Mesendoderm (in vitro differentiated cells): ENCODE results near the gene MED13.
A peak's percentile ranks its signal among the peaks of the same experiment; 100 is the strongest.

Source experiments
- DNase-seq: peaks from one replicate; pipeline ENCODE4 v3.0.0; 2013
- H2AK5ac ChIP-seq: 2 replicates; pipeline ENCODE4 v1.6.1; 2013; ENCODE audit warnings: low read length, inconsistent platforms
- H2BK120ac ChIP-seq: 2 replicates; pipeline ENCODE4 v1.6.1; 2013; ENCODE audit warnings: low read depth, mild to moderate bottlenecking, low read length, moderate library complexity, mixed read lengths
- H2BK15ac ChIP-seq: replicated peaks from 2 replicates; pipeline ENCODE4 v1.6.1; 2013; ENCODE audit warnings: low read depth, mild to moderate bottlenecking, moderate library complexity
- H2BK5ac ChIP-seq: 2 replicates; pipeline ENCODE4 v1.6.1; 2013; ENCODE audit warnings: low read length, inconsistent platforms
- H3K18ac ChIP-seq: 2 replicates; pipeline ENCODE4 v1.6.1; 2013; ENCODE audit warnings: mild to moderate bottlenecking, low read length, mixed read lengths
- H3K23ac ChIP-seq: one replicate; pipeline ENCODE4 v1.6.1; 2013; ENCODE audit warnings: low read length
- H3K27ac ChIP-seq: 2 replicates; pipeline ENCODE4 v1.5.1; 2013; ENCODE audit warnings: low read depth, mild to moderate bottlenecking, inconsistent platforms, low read length, moderate library complexity
- H3K27me3 ChIP-seq: 2 replicates; pipeline ENCODE4 v1.6.1; 2013; ENCODE audit warnings: low read length, control low read depth, mild to moderate bottlenecking, inconsistent platforms; ENCODE audit not compliant: insufficient read depth, poor library complexity
- H3K36me3 ChIP-seq: 2 replicates; pipeline ENCODE4 v1.6.1; 2013; ENCODE audit warnings: low read length, inconsistent platforms; ENCODE audit not compliant: control insufficient read depth, insufficient read depth
- H3K4ac ChIP-seq: one replicate; pipeline ENCODE4 v1.6.1; 2013; ENCODE audit warnings: low read depth, mild to moderate bottlenecking, low read length, moderate library complexity
- H3K4me1 ChIP-seq: 2 replicates; pipeline ENCODE4 v1.6.1; 2013; ENCODE audit warnings: low read depth, low read length, inconsistent platforms; ENCODE audit not compliant: control insufficient read depth
- H3K4me2 ChIP-seq: 2 replicates; pipeline ENCODE4 v1.6.1; 2013; ENCODE audit warnings: low read length
- H3K4me3 ChIP-seq: 2 replicates; pipeline ENCODE4 v1.5.1; 2013; ENCODE audit warnings: mild to moderate bottlenecking, low read length
- H3K56ac ChIP-seq: one replicate; pipeline ENCODE4 v1.6.1; 2013; ENCODE audit warnings: low read length
- H3K79me1 ChIP-seq: 2 replicates; pipeline ENCODE4 v1.6.1; 2013; ENCODE audit warnings: low read length, inconsistent platforms
- H3K79me2 ChIP-seq: 2 replicates; pipeline ENCODE4 v1.6.1; 2013; ENCODE audit warnings: mild to moderate bottlenecking, low read length; ENCODE audit not compliant: control insufficient read depth, insufficient read depth
- H3K9ac ChIP-seq: 2 replicates; pipeline ENCODE4 v1.6.1; 2013; ENCODE audit warnings: low read length, inconsistent platforms
- H4K5ac ChIP-seq: one replicate; pipeline ENCODE4 v1.6.1; 2013; ENCODE audit warnings: low read length
- H4K8ac ChIP-seq: one replicate; pipeline ENCODE4 v1.6.1; 2013; ENCODE audit warnings: low read depth, mild to moderate bottlenecking, control low read depth, low read length, moderate library complexity
- WGBS: extraction: QIAGEN DNeasy Blood & Tissue Kit; methylation state at CpG from one replicate; pipeline ENCODE4 v1.1.7; 2013; ENCODE audit warnings: low lambda C conversion rate, missing lambda C conversion rate; ENCODE audit not compliant: insufficient coverage; ENCODE audit errors: extremely low coverage; 5-methylcytosine and 5-hydroxymethylcytosine counted together

MED13 gene

GRCh38 chr17:62070900-62071299 lies 5.8 kb upstream of the MED13 start:
- no peak for DNase-seq
- H3K4me2 ChIP-seq, result no peak overlapping the region
- no peak overlapping the region for H3K27ac ChIP-seq
- no peak overlapping the region for H2BK15ac ChIP-seq
- no peaks in the 10 kb centered on the region for H3K4me1 ChIP-seq
- H4K5ac ChIP-seq, result no peak overlapping the region
- H4K8ac ChIP-seq, result no peak overlapping the region
- no peak overlapping the region for H2BK5ac ChIP-seq
- H3K27me3 ChIP-seq, result no peaks in the 10 kb centered on the region
- no peak overlapping the region for H3K18ac ChIP-seq
- no peak overlapping the region for H2BK120ac ChIP-seq
- no peaks in the 10 kb centered on the region for H3K79me1 ChIP-seq
- WGBS, result no CpG with 5 or more reads among the region's 2 CpGs
- H3K4ac ChIP-seq, result no peak overlapping the region
- H3K56ac ChIP-seq, result no peak overlapping the region
- no peak overlapping the region for H3K23ac ChIP-seq
- H2AK5ac ChIP-seq, result no peak overlapping the region
- no peaks in the 10 kb centered on the region for H3K36me3 ChIP-seq
- no peak overlapping the region for H3K9ac ChIP-seq
- no peak overlapping the region for H3K4me3 ChIP-seq
- H3K79me2 ChIP-seq, result no peaks in the 10 kb centered on the region

GRCh38 chr17:62067165-62068145 lies 2.4 kb upstream of the MED13 start:
- Histone ChIP-seq H3K4ac (no peak overlapping the region), H3K27me3 (no peaks in the 10 kb centered on the region), H3K18ac (no peak overlapping the region), H3K27ac (no peak overlapping the region), H3K56ac (no peak overlapping the region), H4K8ac (no peak overlapping the region), H2BK120ac (no peak overlapping the region), H2BK15ac (no peak overlapping the region), H3K36me3 (no peaks in the 10 kb centered on the region), H2AK5ac (no peak overlapping the region), H3K4me1 (peaks cover 1% of the 10 kb centered on the region), H4K5ac (no peak overlapping the region), H3K23ac (no peak overlapping the region), H3K79me2 (peaks cover 29% of the 10 kb centered on the region), H3K4me3 (no peak overlapping the region), H3K79me1 (no peaks in the 10 kb centered on the region), H2BK5ac (no peak overlapping the region), H3K4me2 (no peak overlapping the region), H3K9ac (no peak overlapping the region)
- DNase-seq, result peak; percentile 51
- no CpG with 5 or more reads among the region's 7 CpGs for WGBS

GRCh38 chr17:62065611-62066468 lies 762 bp upstream of the MED13 start:
- Histone ChIP-seq H3K56ac (peak overlapping the region; percentile 99), H3K4me1 (peaks cover 1% of the 10 kb centered on the region), H2AK5ac (no peak overlapping the region), H3K4ac (peak overlapping the region; percentile 89), H3K9ac (peak overlapping the region; percentile 99), H3K79me2 (peaks cover 36% of the 10 kb centered on the region), H3K36me3 (no peaks in the 10 kb centered on the region), H3K79me1 (no peaks in the 10 kb centered on the region), H3K23ac (no peak overlapping the region), H2BK120ac (no peak overlapping the region), H3K4me2 (no peak overlapping the region), H4K5ac (no peak overlapping the region), H3K4me3 (peak overlapping the region; percentile 98), H3K27ac (peak overlapping the region; percentile 98), H2BK15ac (no peak overlapping the region), H3K18ac (peak overlapping the region; percentile 97), H4K8ac (no peak overlapping the region), H2BK5ac (peak overlapping the region; percentile 93), H3K27me3 (no peaks in the 10 kb centered on the region)
- no CpG with 5 or more reads among the region's 51 CpGs for WGBS
- DNase-seq, result peak; percentile 99

- Histone ChIP-seq H3K18ac (no peak overlapping the region), H3K36me3 (no peaks in the 10 kb centered on the region), H4K8ac (no peak overlapping the region), H3K79me2 (peaks cover 46% of the 10 kb centered on the region), H3K79me1 (no peaks in the 10 kb centered on the region), H3K4me2 (peak overlapping the region; percentile 53), H2BK15ac (no peak overlapping the region), H2BK120ac (no peak overlapping the region), H3K23ac (no peak overlapping the region), H3K4me1 (peaks cover 1% of the 10 kb centered on the region), H3K56ac (peak overlapping the region; percentile 94), H3K27me3 (no peaks in the 10 kb centered on the region), H3K9ac (peak overlapping the region; percentile 98), H4K5ac (no peak overlapping the region), H3K4ac (no peak overlapping the region), H3K27ac (no peak overlapping the region), H2AK5ac (no peak overlapping the region), H2BK5ac (no peak overlapping the region), H3K4me3 (peak overlapping the region; percentile 94)
- no peak for DNase-seq
- WGBS, result no CpG with 5 or more reads among the region's 5 CpGs
Observed at GRCh38 chr17:62064029-62064790, 868 bp downstream of the MED13 start.

- H3K4me1 ChIP-seq, result peaks cover 1% of the 10 kb centered on the region
- H3K18ac ChIP-seq, result no peak overlapping the region
- no peaks in the 10 kb centered on the region for H3K79me1 ChIP-seq
- no peak overlapping the region for H2BK15ac ChIP-seq
- no peak overlapping the region for H3K4ac ChIP-seq
- no peak overlapping the region for H2AK5ac ChIP-seq
- H4K8ac ChIP-seq, result no peak overlapping the region
- no peaks in the 10 kb centered on the region for H3K36me3 ChIP-seq
- no peak overlapping the region for H3K9ac ChIP-seq
- no peak overlapping the region for H3K4me2 ChIP-seq
- no peak for DNase-seq
- H3K56ac ChIP-seq, result no peak overlapping the region
- no peak overlapping the region for H3K4me3 ChIP-seq
- no peak overlapping the region for H2BK5ac ChIP-seq
- no peak overlapping the region for H3K23ac ChIP-seq
- H3K27me3 ChIP-seq, result no peaks in the 10 kb centered on the region
- H2BK120ac ChIP-seq, result no peak overlapping the region
- no peak overlapping the region for H3K27ac ChIP-seq
- H3K79me2 ChIP-seq, result peaks cover 48% of the 10 kb centered on the region
- H4K5ac ChIP-seq, result no peak overlapping the region
- WGBS, result no CpG with 5 or more reads among the region's 3 CpGs
Observed at GRCh38 chr17:62062944-62063343, 2.1 kb downstream of the MED13 start.
